NCI-H1105 (cell line): ENCODE results near the gene BASP1.
"Not testable (repeated sequence)": the region's sequence is repeated elsewhere in the genome, so short reads cannot be mapped to it uniquely, and the experiment has no call there.

Experiments used
- DNase-seq: peaks from one replicate; lab custom pipeline; 2025; lab: John Stamatoyannopoulos, UW

Gene BASP1

GRCh38 chr5:17223367-17224185 lies 6.1 kb downstream of the BASP1 start:
- DNase-seq: no peak

GRCh38 chr5:17224858-17225511 lies 7.6 kb downstream of the BASP1 start:
- no peak for DNase-seq

- DNase-seq: no peak
Observed at GRCh38 chr5:17225520-17225919, 8.1 kb downstream of the BASP1 start.

GRCh38 chr5:17227868-17228267 lies 10.4 kb downstream of the BASP1 start:
- no peak for DNase-seq

GRCh38 chr5:17228821-17229291 lies 11.4 kb downstream of the BASP1 start:
- DNase-seq: no peak

GRCh38 chr5:17229313-17229712 lies 11.9 kb downstream of the BASP1 start:
- no peak for DNase-seq

GRCh38 chr5:17230191-17230590 lies 12.8 kb downstream of the BASP1 start:
- no peak for DNase-seq

- no peak for DNase-seq
Observed at GRCh38 chr5:17230808-17231525, 13.5 kb downstream of the BASP1 start.

- DNase-seq: no peak
Observed at GRCh38 chr5:17232405-17232804, 15.0 kb downstream of the BASP1 start.

- DNase-seq: no peak
Observed at GRCh38 chr5:17233488-17233887, 16.1 kb downstream of the BASP1 start.

- DNase-seq: no peak
Observed at GRCh38 chr5:17234374-17234773, 16.9 kb downstream of the BASP1 start.

GRCh38 chr5:17235731-17236330 lies 18.4 kb downstream of the BASP1 start:
- DNase-seq: no peak

GRCh38 chr5:17238521-17239041 lies 21.1 kb downstream of the BASP1 start:
- DNase-seq: no peak

GRCh38 chr5:17239953-17240352 lies 22.5 kb downstream of the BASP1 start:
- DNase-seq: no peak

- DNase-seq: no peak
Observed at GRCh38 chr5:17240487-17240886, 23.1 kb downstream of the BASP1 start.

- no peak for DNase-seq
Observed at GRCh38 chr5:17241635-17242034, 24.2 kb downstream of the BASP1 start.

- no peak for DNase-seq
Observed at GRCh38 chr5:17243287-17244063, 26.0 kb downstream of the BASP1 start.

- DNase-seq: no peak
Observed at GRCh38 chr5:17249029-17249634, 31.7 kb downstream of the BASP1 start.

- DNase-seq: not testable (repeated sequence)
Observed at GRCh38 chr5:17249841-17250240, 32.4 kb downstream of the BASP1 start.

- no peak for DNase-seq
Observed at GRCh38 chr5:17252543-17252942, 35.1 kb downstream of the BASP1 start.

GRCh38 chr5:17255471-17256021 lies 38.1 kb downstream of the BASP1 start:
- DNase-seq: no peak
